MM.1S (cell line): ENCODE measurements around the gene YY1.

ENCODE experiments used
- DNase-seq: peaks from one replicate; pipeline ENCODE4 v3.0.0-alpha.2; 2015
- H2AFZ ChIP-seq: fragments of 300-600 bp; sonication (generic); 2 replicates; pipeline ENCODE4 v1.6.0; 2016; ENCODE audit warnings: antibody characterized with exemption, low read length
- H3F3A ChIP-seq: fragments of 300-600 bp; sonication (generic); 2 replicates; pipeline ENCODE4 v1.6.1; 2016; ENCODE audit warnings: mild to moderate bottlenecking, antibody characterized with exemption, low read length, moderate library complexity, mixed read lengths; ENCODE audit not compliant: insufficient read depth
- H3K27ac ChIP-seq: fragments of 300-600 bp; sonication (generic); 2 replicates; pipeline ENCODE4 v1.5.1; 2016; ENCODE audit warnings: mild to moderate bottlenecking, low read length
- H3K27me3 ChIP-seq: fragments of 300-600 bp; sonication (generic); replicated peaks from 2 replicates; pipeline ENCODE4 v1.6.0; 2016; ENCODE audit warnings: low read length; ENCODE audit not compliant: insufficient read depth
- H3K36me3 ChIP-seq: fragments of 300-600 bp; sonication (generic); replicated peaks from 2 replicates; pipeline ENCODE4 v1.6.1; 2016; ENCODE audit warnings: mild to moderate bottlenecking, low read length, mixed read lengths; ENCODE audit not compliant: insufficient read depth
- H3K4me1 ChIP-seq: fragments of 300-600 bp; sonication (generic); 2 replicates; pipeline ENCODE4 v1.6.1; 2016; ENCODE audit warnings: low read length, mixed read lengths
- H3K4me2 ChIP-seq: fragments of 300-600 bp; sonication (generic); 2 replicates; pipeline ENCODE4 v1.6.0; 2016; ENCODE audit warnings: low read depth, low read length
- H3K4me3 ChIP-seq: fragments of 300-600 bp; sonication (generic); 2 replicates; pipeline ENCODE4 v1.5.1; 2016; ENCODE audit warnings: low read length, mixed read lengths
- H3K79me2 ChIP-seq: fragments of 300-600 bp; sonication (generic); 2 replicates; pipeline ENCODE4 v1.6.1; 2016; ENCODE audit warnings: mixed run types, low read length, mixed read lengths
- H3K9ac ChIP-seq: fragments of 300-600 bp; sonication (generic); 2 replicates; pipeline ENCODE4 v1.6.1; 2016; ENCODE audit warnings: low read length, mixed read lengths
- H3K9me2 ChIP-seq: fragments of 300-600 bp; sonication (generic); replicated peaks from 2 replicates; pipeline ENCODE4 v1.6.1; 2016; ENCODE audit warnings: mild to moderate bottlenecking, low read length, mixed read lengths; ENCODE audit not compliant: insufficient read depth
- H3K9me3 ChIP-seq: fragments of 300-600 bp; sonication (generic); replicated peaks from 2 replicates; pipeline ENCODE4 v1.6.1; 2016; ENCODE audit warnings: mild to moderate bottlenecking, low read length, mixed read lengths; ENCODE audit not compliant: insufficient read depth
- H4K20me1 ChIP-seq: fragments of 300-600 bp; sonication (generic); 2 replicates; pipeline ENCODE4 v1.6.1; 2016; ENCODE audit warnings: mild to moderate bottlenecking, low read length, moderate library complexity, mixed read lengths; ENCODE audit not compliant: insufficient read depth
- EZH2 ChIP-seq: fragments of 300-600 bp; sonication (generic); optimal IDR thresholded peaks from 2 replicates; pipeline ENCODE3; 2017; ENCODE audit warnings: low read depth, mild to moderate bottlenecking, antibody characterized with exemption, low read length, mixed read lengths
- EZH2phosphoT487 ChIP-seq: fragments of 300-600 bp; sonication (generic); IDR thresholded peaks from 2 replicates; pipeline ENCODE4 v1.6.1; 2018; ENCODE audit warnings: antibody characterized with exemption, low read length
- TF ChIP-seq, protein P1 (sequence below): fragments of 300-600 bp; sonication (generic); IDR thresholded peaks from 2 replicates; pipeline ENCODE4 v1.5.1; 2016; ENCODE audit warnings: antibody characterized with exemption, low read length, mixed read lengths

Gene YY1

GRCh38 chr14:100213587-100213955 lies 25.4 kb upstream of the YY1 start:
- no peaks in the 10 kb centered on the region for H3K9me2 ChIP-seq
- H3K27me3 ChIP-seq, result no peaks in the 10 kb centered on the region
- H3K27ac ChIP-seq, result no peak overlapping the region
- no peaks in the 10 kb centered on the region for H3K9me3 ChIP-seq
- H2AFZ ChIP-seq, result 0 out of 2 replicates have a peak overlapping the region, but pooled peaks have one; percentile 23
- no peaks in the 10 kb centered on the region for H3F3A ChIP-seq
- peak overlapping the region; percentile 67; the same call in 1 of the 2 replicates for H3K9ac ChIP-seq
- TF ChIP-seq EZH2phosphoT487 (no peak), EZH2 (no peak)
- TF ChIP-seq, protein P1, sequence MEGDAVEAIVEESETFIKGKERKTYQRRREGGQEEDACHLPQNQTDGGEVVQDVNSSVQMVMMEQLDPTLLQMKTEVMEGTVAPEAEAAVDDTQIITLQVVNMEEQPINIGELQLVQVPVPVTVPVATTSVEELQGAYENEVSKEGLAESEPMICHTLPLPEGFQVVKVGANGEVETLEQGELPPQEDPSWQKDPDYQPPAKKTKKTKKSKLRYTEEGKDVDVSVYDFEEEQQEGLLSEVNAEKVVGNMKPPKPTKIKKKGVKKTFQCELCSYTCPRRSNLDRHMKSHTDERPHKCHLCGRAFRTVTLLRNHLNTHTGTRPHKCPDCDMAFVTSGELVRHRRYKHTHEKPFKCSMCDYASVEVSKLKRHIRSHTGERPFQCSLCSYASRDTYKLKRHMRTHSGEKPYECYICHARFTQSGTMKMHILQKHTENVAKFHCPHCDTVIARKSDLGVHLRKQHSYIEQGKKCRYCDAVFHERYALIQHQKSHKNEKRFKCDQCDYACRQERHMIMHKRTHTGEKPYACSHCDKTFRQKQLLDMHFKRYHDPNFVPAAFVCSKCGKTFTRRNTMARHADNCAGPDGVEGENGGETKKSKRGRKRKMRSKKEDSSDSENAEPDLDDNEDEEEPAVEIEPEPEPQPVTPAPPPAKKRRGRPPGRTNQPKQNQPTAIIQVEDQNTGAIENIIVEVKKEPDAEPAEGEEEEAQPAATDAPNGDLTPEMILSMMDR, result no peak
- H3K36me3 ChIP-seq, result no peaks in the 10 kb centered on the region
- no peak for DNase-seq
- no peaks in the 10 kb centered on the region for H3K4me1 ChIP-seq
- no peaks in the 10 kb centered on the region for H3K79me2 ChIP-seq
- peak overlapping the region; percentile 62; the same call in 1 of the 2 replicates for H3K4me2 ChIP-seq
- peak overlapping the region; percentile 63 for H3K4me3 ChIP-seq
- H4K20me1 ChIP-seq, result no peaks in the 10 kb centered on the region

- H3K9me3 ChIP-seq, result no peaks in the 10 kb centered on the region
- H3K36me3 ChIP-seq, result no peaks in the 10 kb centered on the region
- peak; percentile 76 for DNase-seq
- no peaks in the 10 kb centered on the region for H3K79me2 ChIP-seq
- peak overlapping the region; percentile 63 for H3K4me3 ChIP-seq
- H3K4me1 ChIP-seq, result no peaks in the 10 kb centered on the region
- H3K27me3 ChIP-seq, result no peaks in the 10 kb centered on the region
- no peaks in the 10 kb centered on the region for H3K9me2 ChIP-seq
- H4K20me1 ChIP-seq, result no peaks in the 10 kb centered on the region
- no peaks in the 10 kb centered on the region for H3F3A ChIP-seq
- TF ChIP-seq EZH2 (no peak), EZH2phosphoT487 (no peak)
- TF ChIP-seq, protein P1, result no peak
- peak overlapping the region; percentile 67 for H3K9ac ChIP-seq
- peak overlapping the region; percentile 62 for H3K4me2 ChIP-seq
- peak overlapping the region; percentile 70; the same call in 1 of the 2 replicates for H2AFZ ChIP-seq
- H3K27ac ChIP-seq, result no peak overlapping the region
Measured at GRCh38 chr14:100213956-100214769, 24.8 kb upstream of the YY1 start.

DNA sequence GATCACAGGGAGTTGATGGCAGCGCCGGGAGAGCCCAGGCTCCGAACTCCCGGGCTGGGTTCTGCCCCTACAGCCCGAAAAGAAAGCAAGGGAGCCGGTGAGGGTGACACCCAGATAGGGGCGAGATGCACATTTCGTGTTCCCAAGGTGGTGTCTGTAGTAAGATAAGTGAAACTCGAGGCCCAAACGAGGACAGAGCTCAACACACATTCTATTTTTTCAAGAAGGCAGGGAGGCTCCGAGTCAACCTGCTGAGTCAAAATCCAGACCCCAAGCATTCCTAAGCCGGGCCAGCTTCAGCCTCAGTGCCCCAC lies 24.2 kb upstream of the YY1 start:
- no peaks in the 10 kb centered on the region for H3K27me3 ChIP-seq
- no peaks in the 10 kb centered on the region for H3K9me2 ChIP-seq
- no peaks in the 10 kb centered on the region for H3K4me1 ChIP-seq
- H3K27ac ChIP-seq, result no peak overlapping the region
- peak overlapping the region; percentile 62; the same call in 1 of the 2 replicates for H3K4me2 ChIP-seq
- H3K9me3 ChIP-seq, result no peaks in the 10 kb centered on the region
- no peaks in the 10 kb centered on the region for H3F3A ChIP-seq
- no peak overlapping the region; the same call in 1 of the 2 replicates for H3K4me3 ChIP-seq
- H4K20me1 ChIP-seq, result no peaks in the 10 kb centered on the region
- H2AFZ ChIP-seq, result peak overlapping the region; percentile 56; the same call in 1 of the 2 replicates
- H3K36me3 ChIP-seq, result no peaks in the 10 kb centered on the region
- no peak for DNase-seq
- H3K9ac ChIP-seq, result no peak overlapping the region
- no peaks in the 10 kb centered on the region for H3K79me2 ChIP-seq
- TF ChIP-seq, protein P1, result no peak
- TF ChIP-seq EZH2 (no peak), EZH2phosphoT487 (no peak)
